IgD-negative memory B cell (primary cell): ENCODE results near the gene ABL1. TPM values are rescaled to one million over a fixed set of nuclear protein-coding genes. Genes with fewer than 3 reads are reported as not detected.
A peak's percentile ranks its signal among the peaks of the same experiment; 100 is the strongest.

Experiments
- H3K27ac Mint-ChIP-seq, 3 donors: one replicate each; pipeline ENCODE4 v1.8.0; 2020 to 2022; ENCODE audit warnings: mild to moderate bottlenecking in 3 of 3, mixed read lengths in 3 of 3, moderate library complexity in 1 of 3
- H3K27me3 Mint-ChIP-seq: one replicate; pipeline ENCODE4 v1.8.0; 2021; ENCODE audit warnings: mixed read lengths
- H3K36me3 Mint-ChIP-seq: one replicate; pipeline ENCODE4 v1.8.0; 2020; ENCODE audit warnings: mild to moderate bottlenecking, mixed read lengths
- H3K4me1 Mint-ChIP-seq, 3 donors: one replicate each; pipeline ENCODE4 v1.8.0; 2020 to 2022; ENCODE audit warnings: mixed read lengths in 3 of 3, mild to moderate bottlenecking in 1 of 3
- H3K4me3 Mint-ChIP-seq, 4 donors: one replicate each; pipeline ENCODE4 v1.8.0; 2020 to 2022; ENCODE audit warnings: mild to moderate bottlenecking in 4 of 4, mixed read lengths in 4 of 4, moderate library complexity in 3 of 4
- H3K9me3 Mint-ChIP-seq, 3 donors: one replicate each; pipeline ENCODE4 v1.8.0; 2020 to 2021; ENCODE audit warnings: mixed read lengths in 3 of 3, mild to moderate bottlenecking in 1 of 3
- polyA plus RNA-seq: library from polyadenylated mRNA; unstranded; fragments of 300-500 nt; fragmentation: Illumina TruSeq; gene quantifications from one replicate; pipeline ENCODE4 v1.2.3, GENCODE V29; 2021

ABL1 gene
- polyA plus RNA-seq, 1 donor from 2014 or later = 12.6 TPM

GRCh38 chr9:130815242-130815808, 19.7 kb upstream of the ABL1 start:
- Mint-ChIP-seq H3K4me1 (peaks cover 6 to 14% (median 9%) of the 10 kb centered on the region in 3 donors), H3K27ac (peak overlapping the region in 1 of 3 donors; percentile 60), H3K36me3 (no peaks in the 10 kb centered on the region), H3K4me3 (peak overlapping the region in 1 of 4 donors; percentile 31), H3K27me3 (no peaks in the 10 kb centered on the region), H3K9me3 (peaks cover 0 to 9% (median 0%) of the 10 kb centered on the region in 3 donors)

GRCh38 chr9:130817914-130818313, 17.1 kb upstream of the ABL1 start:
- Mint-ChIP-seq H3K4me3 (no peak overlapping the region), H3K27me3 (no peaks in the 10 kb centered on the region), H3K4me1 (peaks cover 9 to 11% (median 10%) of the 10 kb centered on the region in 3 donors), H3K36me3 (no peaks in the 10 kb centered on the region), H3K9me3 (peaks cover 0 to 9% (median 0%) of the 10 kb centered on the region in 3 donors), H3K27ac (no peak overlapping the region)

GRCh38 chr9:130820135-130820738, 14.8 kb upstream of the ABL1 start:
- Mint-ChIP-seq H3K27ac (no peak overlapping the region), H3K27me3 (no peaks in the 10 kb centered on the region)

GRCh38 chr9:130823435-130823834, 11.6 kb upstream of the ABL1 start:
- H3K27ac Mint-ChIP-seq = no peak overlapping the region

More at GRCh38 chr9:130820135-130820738, 14.8 kb upstream of the ABL1 start:
- peaks cover 1 to 4% (median 3%) of the 10 kb centered on the region in 3 donors for H3K4me1 Mint-ChIP-seq
- peaks cover 0 to 9% (median 0%) of the 10 kb centered on the region in 3 donors for H3K9me3 Mint-ChIP-seq
- H3K36me3 Mint-ChIP-seq = peaks cover 2% of the 10 kb centered on the region
- H3K4me3 Mint-ChIP-seq = no peak overlapping the region

GRCh38 chr9:130824079-130824478, 11.0 kb upstream of the ABL1 start:
- H3K4me1 Mint-ChIP-seq = peaks cover 3 to 7% (median 3%) of the 10 kb centered on the region in 3 donors
- no peaks in the 10 kb centered on the region for H3K27me3 Mint-ChIP-seq
- peaks cover 0 to 6% (median 3%) of the 10 kb centered on the region in 3 donors for H3K9me3 Mint-ChIP-seq
- H3K4me3 Mint-ChIP-seq = no peak overlapping the region
- peaks cover 8% of the 10 kb centered on the region for H3K36me3 Mint-ChIP-seq
- no peak overlapping the region for H3K27ac Mint-ChIP-seq

More at GRCh38 chr9:130823435-130823834, 11.6 kb upstream of the ABL1 start:
- peaks cover 1 to 7% (median 3%) of the 10 kb centered on the region in 3 donors for H3K4me1 Mint-ChIP-seq
- no peaks in the 10 kb centered on the region for H3K27me3 Mint-ChIP-seq
- peaks cover 6% of the 10 kb centered on the region for H3K36me3 Mint-ChIP-seq
- peaks cover 0 to 2% (median under 1%) of the 10 kb centered on the region in 3 donors for H3K9me3 Mint-ChIP-seq
- no peak overlapping the region for H3K4me3 Mint-ChIP-seq

- no peak overlapping the region for H3K4me3 Mint-ChIP-seq
- peaks cover 0 to 6% (median 3%) of the 10 kb centered on the region in 3 donors for H3K9me3 Mint-ChIP-seq
- H3K4me1 Mint-ChIP-seq = peaks cover 2 to 7% (median 3%) of the 10 kb centered on the region in 3 donors
- H3K36me3 Mint-ChIP-seq = peaks cover 8% of the 10 kb centered on the region
- no peaks in the 10 kb centered on the region for H3K27me3 Mint-ChIP-seq
- no peak overlapping the region for H3K27ac Mint-ChIP-seq
These were observed 10.3 kb upstream of the ABL1 start for GRCh38 chr9:130824643-130825350.

- H3K9me3 Mint-ChIP-seq = peaks cover 0 to 6% (median 3%) of the 10 kb centered on the region in 3 donors
- peaks cover 1 to 7% (median 3%) of the 10 kb centered on the region in 3 donors for H3K4me1 Mint-ChIP-seq
- H3K36me3 Mint-ChIP-seq = peaks cover 8% of the 10 kb centered on the region
- no peak overlapping the region for H3K4me3 Mint-ChIP-seq
- H3K27ac Mint-ChIP-seq = no peak overlapping the region
- no peaks in the 10 kb centered on the region for H3K27me3 Mint-ChIP-seq
These were observed 9.8 kb upstream of the ABL1 start for GRCh38 chr9:130825351-130825651.

GRCh38 chr9:130825809-130826208, 9.2 kb upstream of the ABL1 start:
- H3K4me3 Mint-ChIP-seq = no peak overlapping the region
- no peak overlapping the region for H3K27ac Mint-ChIP-seq
- peaks cover 0 to 6% (median 3%) of the 10 kb centered on the region in 3 donors for H3K9me3 Mint-ChIP-seq
- H3K36me3 Mint-ChIP-seq = peaks cover 8% of the 10 kb centered on the region
- peaks cover 1 to 7% (median 7%) of the 10 kb centered on the region in 3 donors for H3K4me1 Mint-ChIP-seq
- H3K27me3 Mint-ChIP-seq = no peaks in the 10 kb centered on the region

GRCh38 chr9:130829762-130830161, 5.3 kb upstream of the ABL1 start:
- peaks cover 0 to 6% (median 3%) of the 10 kb centered on the region in 3 donors for H3K9me3 Mint-ChIP-seq
- H3K36me3 Mint-ChIP-seq = peaks cover 8% of the 10 kb centered on the region

GRCh38 chr9:130830231-130830760, 4.8 kb upstream of the ABL1 start:
- Mint-ChIP-seq H3K36me3 (peaks cover 7% of the 10 kb centered on the region), H3K4me1 (peaks cover 11 to 22% (median 16%) of the 10 kb centered on the region in 3 donors), H3K4me3 (no peak overlapping the region), H3K27ac (no peak overlapping the region), H3K9me3 (peaks cover 0 to 6% (median 3%) of the 10 kb centered on the region in 3 donors), H3K27me3 (no peaks in the 10 kb centered on the region)

More at GRCh38 chr9:130829762-130830161, 5.3 kb upstream of the ABL1 start:
- Mint-ChIP-seq H3K4me3 (no peak overlapping the region), H3K27ac (no peak overlapping the region), H3K4me1 (peaks cover 11 to 22% (median 16%) of the 10 kb centered on the region in 3 donors), H3K27me3 (no peaks in the 10 kb centered on the region)

GRCh38 chr9:130831077-130831476, 4.0 kb upstream of the ABL1 start:
- peaks cover 7% of the 10 kb centered on the region for H3K36me3 Mint-ChIP-seq
- H3K27ac Mint-ChIP-seq = no peak overlapping the region
- H3K27me3 Mint-ChIP-seq = no peaks in the 10 kb centered on the region
- peaks cover 16 to 24% (median 23%) of the 10 kb centered on the region in 3 donors for H3K4me1 Mint-ChIP-seq
- no peak overlapping the region for H3K4me3 Mint-ChIP-seq
- H3K9me3 Mint-ChIP-seq = peaks cover 0 to 6% (median 3%) of the 10 kb centered on the region in 3 donors

- Mint-ChIP-seq H3K36me3 (peaks cover 3% of the 10 kb centered on the region), H3K4me1 (peaks cover 21 to 31% (median 28%) of the 10 kb centered on the region in 3 donors), H3K9me3 (peaks cover 0 to 6% (median 2%) of the 10 kb centered on the region in 3 donors), H3K4me3 (peak overlapping the region; percentile 71 to 96 (median 80)), H3K27me3 (no peaks in the 10 kb centered on the region), H3K27ac (peak overlapping the region in 1 of 3 donors; percentile 96)
These were observed 1.7 kb upstream of the ABL1 start for GRCh38 chr9:130833031-130833990.

- no peaks in the 10 kb centered on the region for H3K27me3 Mint-ChIP-seq
- H3K4me3 Mint-ChIP-seq = peak overlapping the region; percentile 86 to 96 (median 92)
- no peaks in the 10 kb centered on the region for H3K9me3 Mint-ChIP-seq
- H3K36me3 Mint-ChIP-seq = no peaks in the 10 kb centered on the region
- H3K4me1 Mint-ChIP-seq = peaks cover 21 to 39% (median 37%) of the 10 kb centered on the region in 3 donors
- H3K27ac Mint-ChIP-seq = peak overlapping the region in 2 of 3 donors; percentile 57 to 58
These were observed 616 bp downstream of the ABL1 start for GRCh38 chr9:130835441-130836298.
